Fibroblast of the aortic adventitia (primary cell): ENCODE measurements around the gene PLXNA3. TPM values are rescaled to one million over a fixed set of nuclear protein-coding genes. Genes with fewer than 3 reads are reported as not detected.

Experiments used
- DNase-seq: peaks from one replicate; pipeline ENCODE4 v3.0.0-alpha.2; 2010; ENCODE audit warnings: low read depth
- H3K4me3 ChIP-seq: 2 replicates; pipeline ENCODE4 v1.5.1; 2011; ENCODE audit warnings: low read depth, mild to moderate bottlenecking, control low read depth, low read length, moderate library complexity
- CTCF ChIP-seq: IDR thresholded peaks from 2 replicates; pipeline ENCODE4 v1.5.1; 2011; ENCODE audit warnings: mild to moderate bottlenecking, low read length, control low read depth, inconsistent platforms; ENCODE audit not compliant: insufficient read depth
- total RNA-seq: library from RNA; depleted of rRNA; stranded (reverse); fragments of >200 nt; gene quantifications from 2 replicates; pipeline ENCODE4 v1.2.3, GENCODE V29; 2012; ENCODE audit warnings: low replicate concordance

PLXNA3 gene
- total RNA-seq, 1 donor, result 25.8 TPM

GRCh38 chrX:154481195-154481594 is 23.1 kb downstream of the PLXNA3 start:
- H3K4me3 ChIP-seq, result no peak overlapping the region
- TF ChIP-seq CTCF, result no peak
- DNase-seq, result no peak

GRCh38 chrX:154481911-154482601 is 24.0 kb downstream of the PLXNA3 start:
- H3K4me3 ChIP-seq, result no peak overlapping the region
- DNase-seq, result no peak
- TF ChIP-seq CTCF, result no peak

GRCh38 chrX:154482786-154483185 is 24.7 kb downstream of the PLXNA3 start:
- no peak overlapping the region for H3K4me3 ChIP-seq
- TF ChIP-seq CTCF, result no peak
- no peak for DNase-seq

GRCh38 chrX:154483325-154483724 is 25.2 kb downstream of the PLXNA3 start:
- H3K4me3 ChIP-seq, result no peak overlapping the region
- DNase-seq, result no peak
- no peak for TF ChIP-seq CTCF

- no peak overlapping the region for H3K4me3 ChIP-seq
- TF ChIP-seq CTCF, result no peak
- DNase-seq, result no peak
Observed at GRCh38 chrX:154484255-154485149, 26.4 kb downstream of the PLXNA3 start.

GRCh38 chrX:154485150-154486051 is 27.3 kb downstream of the PLXNA3 start:
- H3K4me3 ChIP-seq, result peak overlapping the region; percentile 67
- DNase-seq, result no peak
- TF ChIP-seq CTCF, result no peak
